Suprapubic skin (tissue), 4 donors: Measurements from ENCODE around the gene YES1.

Experiments used
- CTCF ChIP-seq, 2 donors: fragments of 200-600 bp in 1 of 2; fragments of 450-650 bp in 1 of 2; sonication (generic) in 1 of 2; IDR thresholded peaks; one replicate each; pipeline ENCODE4 v1.5.1; 2016 to 2019; ENCODE audit warnings: antibody characterized with exemption in 2 of 2, mild to moderate bottlenecking in 1 of 2, moderate library complexity in 1 of 2
- POLR2A ChIP-seq, 2 donors: fragments of 450-650 bp; IDR thresholded peaks; one replicate each; pipeline ENCODE4 v1.6.1; 2017; ENCODE audit warnings: antibody characterized with exemption in 2 of 2, mild to moderate bottlenecking in 2 of 2, moderate library complexity in 2 of 2
- POLR2AphosphoS5 ChIP-seq, 3 donors: sonication (generic); formaldehyde crosslinking; IDR thresholded peaks; one replicate each; pipeline ENCODE4 v1.6.1; 2017; ENCODE audit warnings: antibody characterized with exemption in 3 of 3

GRCh38 chr18:725646-726045 is 86.4 kb downstream of the YES1 start:
- no peak for TF ChIP-seq CTCF (IDR thresholded peaks at IDR 0.05)
- TF ChIP-seq POLR2A (IDR thresholded peaks at IDR 0.05): no peak
- no peak for TF ChIP-seq POLR2AphosphoS5 (IDR thresholded peaks at IDR 0.05)
